ENCODE measurements around the gene PSTPIP1. TPM values are rescaled to one million over a fixed set of nuclear protein-coding genes. Genes with fewer than 3 reads are reported as not detected.

PSTPIP1 gene
- total and polyA plus RNA-seq, 9 of the 15 experiments (the other 6 are each of a cell fraction or from before 2014, with no cell fraction given) = not detected

- no peak for TF ChIP-seq HDGF (IDR thresholded peaks at IDR 0.05)
- no peak for TF ChIP-seq TEAD4 (IDR thresholded peaks at IDR 0.05; ENCODE audit: low read length)
- no peak for TF ChIP-seq TEAD4 (CRISPR knock-in tag; IDR thresholded peaks at IDR 0.05; ENCODE audit: borderline replicate concordance)
- TF ChIP-seq ERF (CRISPR knock-in tag; IDR thresholded peaks at IDR 0.05) = no peak
- no peak for TF ChIP-seq ZBTB7A (IDR thresholded peaks at IDR 0.05; ENCODE audit: borderline replicate concordance, control insufficient read depth, low read depth, low read length)
- TF ChIP-seq RBM25 (IDR thresholded peaks at IDR 0.05; ENCODE audit: low read depth, low read length, severe bottlenecking) = no peak
- no peak for TF ChIP-seq KLF16 (IDR thresholded peaks at IDR 0.05)
- TF ChIP-seq ARNT (IDR thresholded peaks at IDR 0.05) = no peak
- no peak for TF ChIP-seq ZNF717 (CRISPR knock-in tag; IDR thresholded peaks at IDR 0.05)
- no peak for TF ChIP-seq CHD1 (IDR thresholded peaks at IDR 0.05; ENCODE audit: low read length)
- TF ChIP-seq E4F1 (CRISPR knock-in tag; IDR thresholded peaks at IDR 0.05; ENCODE audit: borderline replicate concordance) = no peak
- no peak for TF ChIP-seq TFAP4 (CRISPR knock-in tag; IDR thresholded peaks at IDR 0.05; ENCODE audit: borderline replicate concordance)
- no peak for TF ChIP-seq FOXP4 (CRISPR knock-in tag; IDR thresholded peaks at IDR 0.05; ENCODE audit: borderline replicate concordance)
- Histone ChIP-seq H3K4me2 (ENCODE audit: insufficient read depth, low read length) (no peak overlapping the region), H3K27ac (ENCODE audit: extremely low read depth, low read depth, low read length) (no peak overlapping the region), H3K27me3 (ENCODE audit: control insufficient read depth in 2 of 2, insufficient read depth in 2 of 2, low read length in 2 of 2) (peaks cover 0 to 19% of the 10 kb centered on the region in 2 experiments; a peak in 2 of 5 replicates), H3K79me2 (ENCODE audit: control insufficient read depth, insufficient read depth, low read length) (no peaks in the 10 kb centered on the region), H4K20me1 (replicated peaks; ENCODE audit: control insufficient read depth, insufficient read depth, low read length) (peaks cover 14% of the 10 kb centered on the region; the same call in 1 of the 2 replicates), H3K9ac (ENCODE audit: insufficient read depth in 1 of 2, low read depth in 2 of 2, low read length in 2 of 2) (peak overlapping the region in 1 of 2 experiments; percentile 48; a peak in 1 of 4 replicates), H3K4me3 (no peak overlapping the region), H3K9me1 (ENCODE audit: control insufficient read depth, insufficient read depth, low read length) (peaks cover 3% of the 10 kb centered on the region), H3K4me1 (replicated peaks in 1 of 2; ENCODE audit: control insufficient read depth in 2 of 2, insufficient read depth in 2 of 2, low read length in 2 of 2) (peaks cover 0 to 59% of the 10 kb centered on the region in 2 experiments; a peak in 2 of 5 replicates), H3K36me3 (ENCODE audit: control insufficient read depth, insufficient read depth, low read length) (no peaks in the 10 kb centered on the region), H2AFZ (ENCODE audit: low read depth, low read length) (no peak overlapping the region), H3K9me3 (replicated peaks; ENCODE audit: control insufficient read depth, insufficient read depth, low read depth, low read length) (no peaks in the 10 kb centered on the region)
- in situ Hi-C loops (cut with MboI) (no loop called here), intact Hi-C loops (cut with micrococcal nuclease) (no loop called here)
- CTCF ChIA-PET (ENCODE audit: low intra/inter-chr PET ratio) = interaction anchor here (0.6 kb wide), 1 partner anchor 657 kb away, joined by 4 read pairs; no protein-coding TSS in a partner anchor
- no TSS peak for BruUV-seq (replicated peaks)
- FAIRE-seq (no peak), ATAC-seq (no peak), DNase-seq (ENCODE audit: extremely low read depth in 1 of 4, low spot score in 3 of 4) (peak in 2 of 4 experiments; percentile 50)
- 38% methylated on average over 19 of the region's 22 CpGs for WGBS (ENCODE audit: insufficient coverage, low coverage, missing lambda C conversion rate)
- POLR2A ChIA-PET = interaction anchor here (0.9 kb wide), 1 partner anchor 512 kb away, joined by 3 read pairs; no protein-coding TSS in a partner anchor
Measured at GRCh38 chr15:77030048-77030927, 35.4 kb downstream of the PSTPIP1 start.

Measured in K562 (cell line).